Fibroblast of lung (primary cell): Measurements from ENCODE around the gene LCAT. TPM values are rescaled to one million over a fixed set of nuclear protein-coding genes. Genes with fewer than 3 reads are reported as not detected.

Source experiments
- DNase-seq, 2 donors: peaks; one replicate each; pipeline versions ENCODE4 v3.0.0 to v3.0.0-alpha.2; 2010; ENCODE audit warnings: low read depth in 2 of 2
- H2AFZ ChIP-seq: 2 replicates; pipeline ENCODE4 v1.5.1; 2012; ENCODE audit warnings: low read length, control low read depth, inconsistent platforms
- H3K27ac ChIP-seq: 2 replicates; pipeline ENCODE4 v1.5.1; 2011; ENCODE audit warnings: low read length, control low read depth; ENCODE audit not compliant: insufficient read depth
- H3K27me3 ChIP-seq: 2 replicates; pipeline ENCODE4 v1.5.1; 2011; ENCODE audit warnings: mild to moderate bottlenecking, low read length; ENCODE audit not compliant: control insufficient read depth, insufficient read depth
- H3K36me3 ChIP-seq: 2 replicates; pipeline ENCODE4 v1.5.1; 2011; ENCODE audit warnings: low read length; ENCODE audit not compliant: control insufficient read depth, insufficient read depth
- H3K4me1 ChIP-seq: 2 replicates; pipeline ENCODE4 v1.5.1; 2011; ENCODE audit warnings: low read length; ENCODE audit not compliant: control insufficient read depth, insufficient read depth; ENCODE audit errors: extremely low read depth
- H3K4me2 ChIP-seq: 2 replicates; pipeline ENCODE4 v1.5.1; 2011; ENCODE audit warnings: low read length, control low read depth; ENCODE audit not compliant: insufficient read depth; ENCODE audit errors: extremely low read depth
- H3K4me3 ChIP-seq, 4 experiments: fragments of 200-600 bp in 1 of 4; sonication (generic) in 1 of 4; replicated peaks in 1 of 4; 2 replicates each; pipeline ENCODE4 v1.5.1; 2011 to 2016; ENCODE audit warnings: low read length in 4 of 4, low read depth in 3 of 4, mild to moderate bottlenecking in 3 of 4, control low read depth in 2 of 4, inconsistent platforms in 1 of 4, mixed read lengths in 1 of 4; ENCODE audit not compliant: insufficient read depth in 1 of 4; ENCODE audit errors: control extremely low read depth in 1 of 4
- H3K79me2 ChIP-seq: 2 replicates; pipeline ENCODE4 v1.5.1; 2012; ENCODE audit warnings: mild to moderate bottlenecking, low read length, inconsistent platforms; ENCODE audit not compliant: control insufficient read depth, insufficient read depth
- H3K9ac ChIP-seq: 2 replicates; pipeline ENCODE4 v1.5.1; 2011; ENCODE audit warnings: mild to moderate bottlenecking, low read length, control low read depth; ENCODE audit not compliant: insufficient read depth
- H3K9me3 ChIP-seq: 2 replicates; pipeline ENCODE4 v1.5.1; 2012; ENCODE audit warnings: low read depth, low read length; ENCODE audit not compliant: control insufficient read depth, insufficient read depth
- H4K20me1 ChIP-seq: 2 replicates; pipeline ENCODE4 v1.5.1; 2011; ENCODE audit warnings: low read length; ENCODE audit not compliant: control insufficient read depth, insufficient read depth; ENCODE audit errors: extremely low read depth
- EZH2 ChIP-seq: IDR thresholded peaks from 2 replicates; pipeline ENCODE4 v1.5.1; 2012; ENCODE audit warnings: low read length, control low read depth, mild to moderate bottlenecking; ENCODE audit errors: missing control alignments
- polyA plus RNA-seq, 2 donors: library from polyadenylated mRNA; depleted of rRNA in 1 of 2; stranded (reverse) in 1 of 2; unstranded in 1 of 2; fragments of >200 nt; gene quantifications; 2 replicates each; pipeline ENCODE4 v1.2.1, GENCODE V29; 2011 to 2012; ENCODE audit warnings: missing spikeins in 1 of 2
- total RNA-seq: library from RNA; depleted of rRNA; stranded (reverse); fragments of >200 nt; gene quantifications from 2 replicates; pipeline ENCODE4 v1.2.1, GENCODE V29; 2014
- TF ChIP-seq, protein P1 (sequence below), 2 donors: IDR thresholded peaks in 1 of 2; conservative IDR thresholded peaks in 1 of 2; 1 replicate in 1 of 2; 2 replicates in 1 of 2; pipeline ENCODE4 v1.5.1; 2011 to 2012; ENCODE audit warnings: low read length in 2 of 2, control low read depth in 1 of 2, inconsistent platforms in 1 of 2, low read depth in 1 of 2, mild to moderate bottlenecking in 1 of 2

Gene LCAT
- total and polyA plus RNA-seq, 2 donors (not counting 1 experiment from before 2014, with no cell fraction given), result 4.5 to 6.4 TPM

DNA sequence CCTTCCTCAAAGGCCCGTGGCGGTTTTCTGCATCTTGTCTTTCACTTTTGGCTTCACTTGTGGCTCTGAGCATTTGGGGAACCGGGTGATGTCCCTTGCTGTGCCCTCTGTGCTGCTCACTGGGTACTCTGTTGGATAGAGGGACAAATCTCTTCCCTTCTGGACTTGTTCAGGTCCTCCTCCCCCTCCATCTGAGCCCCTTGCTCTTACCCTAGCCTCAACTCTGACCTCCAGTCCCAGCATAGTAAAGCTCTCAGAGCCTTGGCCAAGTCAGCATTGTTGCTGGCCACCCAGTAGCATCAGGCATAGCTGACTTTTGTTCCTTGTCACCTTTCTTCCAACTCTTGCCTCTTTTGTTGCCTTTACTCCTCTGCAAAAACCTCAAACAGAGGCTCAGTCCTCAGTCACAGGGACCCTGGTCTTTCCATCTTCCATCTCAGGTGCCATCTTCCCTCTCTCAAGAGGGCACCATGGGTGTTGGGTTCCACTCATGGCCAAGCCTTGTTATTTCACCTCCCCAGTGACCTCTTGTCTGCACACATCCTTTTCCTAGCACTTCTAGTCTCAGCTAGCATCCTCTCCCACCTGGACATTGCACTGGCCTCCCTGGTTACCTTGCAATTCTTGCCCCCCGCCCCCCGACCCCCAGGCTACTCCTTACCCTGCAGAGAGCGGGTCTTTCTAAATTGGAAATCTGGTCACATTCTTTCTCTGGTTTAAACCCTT lies 6.9 kb downstream of the LCAT start:
- Histone ChIP-seq H3K9me3 (no peaks in the 10 kb centered on the region), H3K4me3 (peak overlapping the region; percentile 67 to 95 (median 74)), H4K20me1 (no peaks in the 10 kb centered on the region), H3K4me1 (peaks cover 14% of the 10 kb centered on the region), H2AFZ (peak overlapping the region; percentile 49), H3K9ac (peak overlapping the region; percentile 77), H3K79me2 (peaks cover 5% of the 10 kb centered on the region), H3K27ac (peak overlapping the region; percentile 88), H3K36me3 (peaks cover 20% of the 10 kb centered on the region), H3K4me2 (peak overlapping the region; percentile 94), H3K27me3 (no peaks in the 10 kb centered on the region)
- TF ChIP-seq, protein P1, sequence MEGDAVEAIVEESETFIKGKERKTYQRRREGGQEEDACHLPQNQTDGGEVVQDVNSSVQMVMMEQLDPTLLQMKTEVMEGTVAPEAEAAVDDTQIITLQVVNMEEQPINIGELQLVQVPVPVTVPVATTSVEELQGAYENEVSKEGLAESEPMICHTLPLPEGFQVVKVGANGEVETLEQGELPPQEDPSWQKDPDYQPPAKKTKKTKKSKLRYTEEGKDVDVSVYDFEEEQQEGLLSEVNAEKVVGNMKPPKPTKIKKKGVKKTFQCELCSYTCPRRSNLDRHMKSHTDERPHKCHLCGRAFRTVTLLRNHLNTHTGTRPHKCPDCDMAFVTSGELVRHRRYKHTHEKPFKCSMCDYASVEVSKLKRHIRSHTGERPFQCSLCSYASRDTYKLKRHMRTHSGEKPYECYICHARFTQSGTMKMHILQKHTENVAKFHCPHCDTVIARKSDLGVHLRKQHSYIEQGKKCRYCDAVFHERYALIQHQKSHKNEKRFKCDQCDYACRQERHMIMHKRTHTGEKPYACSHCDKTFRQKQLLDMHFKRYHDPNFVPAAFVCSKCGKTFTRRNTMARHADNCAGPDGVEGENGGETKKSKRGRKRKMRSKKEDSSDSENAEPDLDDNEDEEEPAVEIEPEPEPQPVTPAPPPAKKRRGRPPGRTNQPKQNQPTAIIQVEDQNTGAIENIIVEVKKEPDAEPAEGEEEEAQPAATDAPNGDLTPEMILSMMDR (conservative IDR thresholded peaks at IDR 0.05 in 1 of 2, IDR thresholded peaks at IDR 0.05 in 1 of 2; ENCODE audit: low read depth in 1 of 2, low read length in 2 of 2), result no peak
- no peak for TF ChIP-seq EZH2
- no peak for DNase-seq

DNA sequence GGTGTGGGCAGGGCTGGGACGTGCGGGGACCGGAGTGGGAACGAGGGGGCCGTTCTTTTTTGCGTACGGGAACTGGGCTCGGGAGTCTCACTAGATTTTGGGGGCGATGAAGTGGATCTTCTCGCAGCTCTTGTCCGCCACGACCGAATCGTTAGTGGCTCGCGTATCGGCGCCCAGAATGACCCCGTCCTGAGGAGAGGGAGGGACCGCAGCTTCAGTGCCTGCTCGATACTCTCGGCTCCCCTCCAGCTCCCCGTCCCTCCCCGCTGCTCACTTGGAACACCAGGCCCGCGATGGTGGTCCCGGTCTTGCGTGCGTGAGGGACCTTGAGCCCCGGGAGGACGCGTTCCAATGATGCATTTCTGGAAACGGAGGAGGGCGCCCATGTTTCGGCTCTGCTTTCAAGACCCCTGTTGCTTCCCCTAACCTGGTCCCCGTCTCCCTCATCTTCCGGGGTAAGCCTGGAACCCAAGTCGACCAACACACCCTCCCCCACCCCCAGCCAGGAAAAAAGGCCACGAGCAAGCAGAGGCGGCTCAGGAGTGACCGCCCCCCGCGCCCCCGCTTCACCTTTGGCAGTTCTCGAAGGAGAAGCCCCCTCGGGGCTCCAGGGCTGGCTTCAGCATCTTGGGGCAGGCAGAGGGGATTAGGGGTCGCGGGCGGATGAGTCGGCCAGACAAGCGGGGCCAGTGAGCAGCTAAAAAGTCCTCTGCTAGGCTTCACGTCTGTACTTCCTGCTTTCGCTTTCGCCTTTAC lies 7.6 kb downstream of the LCAT start, which contains the start of gene PSMB10:
Gene PSMB10 (minus strand): TSS at position 727 of the 756 bp plus-strand sequence. CDS start 101 bp downstream, at position 626.
- TF ChIP-seq, protein P1 (conservative IDR thresholded peaks at IDR 0.05 in 1 of 2, IDR thresholded peaks at IDR 0.05 in 1 of 2; ENCODE audit: low read depth in 1 of 2, low read length in 2 of 2), result no peak
- TF ChIP-seq EZH2, result no peak
- peak; percentile 64 to 73 for DNase-seq
- H3K4me1 ChIP-seq, result peaks cover 14% of the 10 kb centered on the region
- H4K20me1 ChIP-seq, result no peaks in the 10 kb centered on the region
- H2AFZ ChIP-seq, result peak within 1 kb of the TSS; percentile 49
- no peaks in the 10 kb centered on the region for H3K9me3 ChIP-seq
- peaks cover 17% of the 10 kb centered on the region for H3K36me3 ChIP-seq
- H3K27ac ChIP-seq, result peak within 1 kb of the TSS; percentile 88
- peak within 1 kb of the TSS; percentile 77 for H3K9ac ChIP-seq
- H3K27me3 ChIP-seq, result no peaks in the 10 kb centered on the region
- H3K4me3 ChIP-seq, result peak within 1 kb of the TSS; percentile 67 to 95 (median 74)
- H3K4me2 ChIP-seq, result peak within 1 kb of the TSS; percentile 94
- H3K79me2 ChIP-seq, result peaks cover 5% of the 10 kb centered on the region
